ENCODE measurements around the gene B3GALT2. TPM values are rescaled to one million over a fixed set of nuclear protein-coding genes. Genes with fewer than 3 reads are reported as not detected.
A peak's percentile ranks its signal among the peaks of the same experiment; 100 is the strongest.
"Not testable (repeated sequence)": the region's sequence is repeated elsewhere in the genome, so short reads cannot be mapped to it uniquely, and the experiment has no call there.

B3GALT2 gene, protein sequence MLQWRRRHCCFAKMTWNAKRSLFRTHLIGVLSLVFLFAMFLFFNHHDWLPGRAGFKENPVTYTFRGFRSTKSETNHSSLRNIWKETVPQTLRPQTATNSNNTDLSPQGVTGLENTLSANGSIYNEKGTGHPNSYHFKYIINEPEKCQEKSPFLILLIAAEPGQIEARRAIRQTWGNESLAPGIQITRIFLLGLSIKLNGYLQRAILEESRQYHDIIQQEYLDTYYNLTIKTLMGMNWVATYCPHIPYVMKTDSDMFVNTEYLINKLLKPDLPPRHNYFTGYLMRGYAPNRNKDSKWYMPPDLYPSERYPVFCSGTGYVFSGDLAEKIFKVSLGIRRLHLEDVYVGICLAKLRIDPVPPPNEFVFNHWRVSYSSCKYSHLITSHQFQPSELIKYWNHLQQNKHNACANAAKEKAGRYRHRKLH
- total RNA-seq (2014; rRNA removed), result 2.5 and 5.7 TPM in 2 replicates
- polyA plus RNA-seq (2012), result 14.9 TPM

DNA sequence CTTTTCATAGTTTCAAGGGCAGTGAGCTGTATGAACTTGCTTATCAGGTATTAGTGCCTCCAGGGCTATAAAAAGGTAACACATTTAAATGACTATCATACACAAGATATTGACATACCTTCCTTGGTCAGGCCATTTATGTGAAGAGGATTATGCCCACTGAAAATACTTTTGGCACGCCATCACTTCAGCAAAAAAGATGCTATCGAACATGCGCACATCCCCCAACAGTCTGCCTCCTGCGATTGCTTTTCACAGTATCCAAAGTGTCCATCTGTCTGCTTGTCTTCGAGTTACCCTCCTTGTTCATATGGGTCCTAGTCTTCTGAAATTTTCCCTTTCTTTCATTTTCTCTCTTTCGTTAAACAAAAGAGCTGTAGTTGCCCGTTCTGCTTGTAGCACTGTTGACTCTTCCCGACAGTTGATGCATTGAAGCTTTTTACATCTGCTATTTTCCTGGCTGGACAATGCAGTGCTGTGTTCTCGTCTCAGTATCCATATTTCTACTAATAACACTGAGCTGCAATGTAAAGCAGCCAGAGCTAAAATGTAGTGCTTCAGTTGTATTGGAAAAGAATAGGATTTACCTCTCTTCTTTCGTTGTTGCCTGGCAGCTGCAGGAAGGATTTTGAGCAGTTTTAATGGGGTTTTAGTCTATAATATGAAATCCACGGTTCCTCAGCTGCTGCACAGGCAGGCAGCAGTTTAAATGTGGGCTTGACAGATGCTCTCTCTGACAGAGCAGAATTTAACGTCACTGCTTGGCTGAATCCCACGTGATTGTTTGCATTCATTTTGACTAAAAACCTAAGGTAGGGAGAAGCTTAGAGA lies at the start of gene B3GALT2:
TSS of gene B3GALT2 (minus strand) at position 713 of the 831 bp plus-strand sequence. CDS start 5,051 bp downstream, outside the sequence.
- DNase-seq (ENCODE audit: low read depth), result peak; percentile 76

DNA sequence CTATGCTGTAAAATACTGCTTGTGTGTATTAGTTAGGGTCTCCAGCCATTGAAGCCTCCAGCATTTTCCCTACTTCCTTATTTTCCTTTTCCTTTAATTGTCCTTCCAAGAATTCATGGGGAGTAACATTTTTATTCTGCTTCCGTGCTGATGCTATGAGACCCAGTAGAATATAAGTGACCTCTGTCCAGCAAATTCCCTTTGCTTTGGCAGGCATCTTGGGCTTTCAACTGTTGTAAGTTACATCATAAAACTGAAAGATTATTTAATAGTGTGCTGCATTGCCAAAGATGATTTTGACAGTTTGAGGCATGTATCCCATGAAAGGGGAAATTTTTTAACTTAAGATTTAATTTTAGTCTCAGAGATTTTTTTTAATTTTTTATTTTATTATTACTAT lies 48.1 kb upstream of the B3GALT2 start:
- DNase-seq (ENCODE audit: low read depth), result no peak

DNA sequence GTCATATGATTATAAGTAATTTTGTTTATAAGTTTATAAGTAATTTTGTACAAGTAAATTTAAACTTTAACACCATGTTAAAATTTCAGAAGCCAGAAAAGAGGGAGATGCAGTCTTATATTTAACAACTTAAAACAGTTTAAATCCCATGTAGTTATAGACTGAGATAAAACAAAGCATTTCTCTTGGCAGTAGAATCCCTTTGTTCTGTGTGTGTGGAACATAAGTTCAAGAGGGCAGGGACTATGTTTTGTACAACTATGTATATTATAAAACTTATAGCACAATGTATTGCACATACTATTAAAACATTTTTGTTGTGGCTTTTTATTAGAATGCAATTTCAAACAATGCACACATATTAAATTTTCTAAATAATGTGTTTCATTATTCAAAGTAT lies 44.7 kb upstream of the B3GALT2 start:
- not testable (repeated sequence) for DNase-seq (ENCODE audit: low read depth)

DNA sequence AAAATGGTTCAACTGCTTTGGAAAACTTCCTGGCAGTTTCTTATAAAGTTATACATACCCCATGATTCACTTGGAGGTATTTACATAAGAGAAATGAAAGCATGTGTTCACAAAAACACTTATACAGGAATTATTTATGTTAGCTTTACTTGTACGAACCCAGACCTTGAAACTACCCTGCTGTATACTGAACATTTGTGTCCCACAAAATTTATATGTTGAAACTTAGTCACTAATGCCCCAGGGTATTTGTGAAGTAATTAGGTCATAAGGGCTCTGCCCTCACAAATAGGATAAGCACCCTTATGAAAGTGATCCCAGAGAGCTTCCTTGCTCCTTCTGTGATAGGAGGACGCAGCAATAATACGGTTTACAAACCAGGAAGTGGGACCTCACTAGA lies 42.7 kb upstream of the B3GALT2 start:
- no peak for DNase-seq (ENCODE audit: low read depth)

DNA sequence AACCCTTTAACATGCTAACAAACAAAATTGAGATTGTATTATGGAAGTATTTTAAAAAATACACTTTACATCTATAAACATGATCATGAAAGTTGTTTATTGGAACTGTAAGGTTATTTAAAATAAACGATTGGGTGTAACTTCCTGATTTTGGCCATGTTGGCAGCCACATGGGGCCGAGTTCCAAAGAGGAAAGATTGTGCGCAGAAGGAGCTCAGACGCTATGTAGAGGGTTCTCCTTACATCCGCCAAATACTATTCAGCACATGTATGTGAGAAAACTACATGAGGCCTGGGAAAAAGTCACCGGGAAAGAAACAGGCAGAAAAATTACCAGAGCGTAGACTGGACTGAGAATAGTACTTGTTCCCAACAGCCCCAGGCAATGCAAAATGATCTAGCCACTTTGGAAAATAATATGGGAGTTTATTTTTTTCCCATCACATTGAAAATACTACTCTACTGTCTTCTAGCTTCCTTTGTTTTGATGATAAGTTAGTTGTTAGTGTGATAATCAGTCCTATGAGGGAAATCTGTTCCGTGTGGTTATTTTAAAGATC lies 35.7 kb upstream of the B3GALT2 start:
- DNase-seq (ENCODE audit: low read depth), result no peak

DNA sequence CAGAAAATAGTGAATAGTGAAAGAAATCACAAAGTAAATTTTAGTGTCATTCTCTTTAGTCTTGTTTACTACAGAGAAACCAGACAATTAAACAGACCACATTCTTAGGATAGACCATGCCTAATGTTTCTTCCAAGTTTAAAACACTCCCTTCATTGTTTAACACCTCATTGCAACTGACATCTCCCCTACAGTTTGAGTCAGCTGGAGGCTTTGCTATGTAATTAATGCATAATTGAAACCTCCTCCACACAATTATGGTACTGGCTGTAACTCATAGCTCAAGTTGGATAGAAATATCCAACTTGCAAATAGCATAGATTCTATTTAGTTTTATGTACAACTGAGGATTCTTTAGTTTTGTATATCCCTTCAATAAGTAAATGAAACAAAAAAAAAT lies 35.2 kb upstream of the B3GALT2 start:
- DNase-seq (ENCODE audit: low read depth), result no peak

DNA sequence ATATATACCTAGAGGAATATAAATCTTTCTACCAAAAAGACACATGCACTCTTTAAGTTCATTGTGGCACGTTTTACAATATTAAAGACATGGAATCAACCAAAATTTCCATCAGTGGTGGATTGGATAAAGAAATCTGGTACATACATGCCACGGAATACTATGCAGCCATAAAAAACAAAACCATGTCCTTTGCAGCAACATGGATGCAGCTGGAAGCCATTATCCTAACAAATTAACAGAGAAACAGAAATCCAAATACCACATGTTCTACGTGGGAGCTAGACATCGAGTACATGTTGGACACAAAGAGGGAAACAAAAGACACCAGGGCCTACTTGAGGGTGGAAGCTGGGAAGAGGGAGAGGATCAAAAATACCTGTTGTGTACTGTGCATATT lies 33.0 kb upstream of the B3GALT2 start:
- DNase-seq (ENCODE audit: low read depth), result no peak

DNA sequence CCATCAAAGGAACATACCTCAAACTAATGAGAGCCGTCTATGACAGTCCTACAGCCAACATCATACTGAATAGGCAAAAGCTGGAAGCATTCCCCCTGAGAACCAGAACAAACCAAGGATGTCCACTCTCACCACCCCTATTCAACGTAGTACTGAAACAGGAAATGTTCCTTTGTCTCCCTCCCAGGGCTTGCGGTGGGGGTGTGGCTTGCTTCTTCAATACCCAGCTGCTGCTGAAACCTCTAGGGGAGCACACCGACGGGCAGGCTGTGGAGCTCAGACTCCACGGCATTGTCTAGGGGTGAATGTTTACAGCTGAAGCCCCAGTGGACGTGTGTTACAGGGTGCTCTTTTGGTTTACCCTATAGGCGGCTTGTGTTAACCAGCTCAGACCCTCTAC lies 30.5 kb upstream of the B3GALT2 start:
- no peak for DNase-seq (ENCODE audit: low read depth)

DNA sequence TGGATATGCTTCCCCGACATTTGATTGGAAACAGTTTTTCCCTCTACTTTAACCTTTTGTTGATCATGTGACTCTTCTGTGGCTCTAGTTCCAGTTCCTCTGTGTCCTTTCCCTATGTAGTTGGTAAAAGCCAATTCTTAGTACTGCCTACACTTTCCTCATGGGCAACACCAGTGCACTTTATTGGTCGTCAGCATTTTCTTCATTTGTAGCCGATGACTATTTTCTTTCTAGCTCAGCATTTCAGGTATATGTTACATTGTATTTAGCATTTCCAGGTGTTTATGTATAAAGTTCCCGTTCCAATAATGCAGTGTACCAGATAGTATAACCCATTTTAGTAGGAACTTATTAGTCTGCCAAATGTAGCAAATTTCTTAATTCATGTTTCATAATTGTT lies 27.6 kb upstream of the B3GALT2 start:
- DNase-seq (ENCODE audit: low read depth), result no peak

DNA sequence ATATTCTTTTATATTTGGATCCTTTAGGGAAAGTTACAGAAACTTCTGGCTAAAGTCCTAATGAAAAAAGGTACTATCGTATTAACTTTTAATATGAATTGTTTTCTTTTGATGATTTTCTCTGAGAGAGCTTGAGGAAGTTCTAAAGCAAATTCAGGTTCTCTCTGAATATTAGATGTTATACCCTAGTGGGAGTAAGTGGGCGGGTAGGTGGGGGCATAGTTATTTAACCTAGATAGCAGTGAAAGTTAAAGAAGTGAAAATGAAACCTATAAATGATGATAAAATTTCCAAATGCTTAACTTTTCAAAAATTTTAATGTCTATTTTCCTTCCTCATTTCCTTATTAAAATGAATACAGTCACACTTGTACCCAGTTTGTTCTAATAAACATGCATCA lies 26.2 kb upstream of the B3GALT2 start:
- DNase-seq (ENCODE audit: low read depth), result no peak

DNA sequence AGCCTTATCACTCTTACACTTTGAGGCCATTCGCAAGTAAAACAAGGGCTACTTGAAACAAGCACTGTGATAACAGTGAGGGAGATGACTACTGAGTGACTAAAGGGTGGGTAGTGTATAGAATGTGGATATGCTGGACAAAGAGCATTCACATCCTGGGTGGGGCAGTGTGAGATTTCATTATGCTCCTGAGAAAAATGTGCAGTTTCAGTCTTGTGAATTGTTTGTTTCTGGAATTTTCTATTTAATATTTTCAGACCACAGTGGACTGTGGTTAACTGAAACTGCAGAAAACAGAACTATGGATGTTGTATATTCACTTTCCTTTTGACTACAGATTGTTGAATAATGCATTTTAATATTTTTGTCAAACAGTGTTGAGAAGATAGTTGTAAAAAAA lies 25.1 kb upstream of the B3GALT2 start:
- peak; percentile 92 for DNase-seq (ENCODE audit: low read depth)

DNA sequence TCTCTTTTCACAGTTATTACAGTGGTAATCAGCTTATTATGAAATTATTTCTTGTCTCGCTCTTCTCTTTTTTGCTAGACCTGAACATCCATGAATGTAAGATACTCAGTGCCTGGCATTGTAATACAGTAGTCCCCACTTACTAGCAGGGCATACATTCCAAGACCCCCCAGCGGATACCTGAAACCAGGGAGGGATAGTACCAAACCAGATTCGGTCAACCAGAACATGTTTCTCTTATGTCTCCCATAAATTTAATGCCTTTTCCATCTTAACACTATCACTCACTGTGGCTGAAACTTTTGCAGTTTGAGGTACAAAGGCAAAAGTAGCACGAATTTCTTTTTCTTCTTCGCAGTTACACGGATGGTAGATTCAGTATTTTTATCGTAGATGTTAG lies 24.6 kb upstream of the B3GALT2 start:
- no peak for DNase-seq (ENCODE audit: low read depth)

DNA sequence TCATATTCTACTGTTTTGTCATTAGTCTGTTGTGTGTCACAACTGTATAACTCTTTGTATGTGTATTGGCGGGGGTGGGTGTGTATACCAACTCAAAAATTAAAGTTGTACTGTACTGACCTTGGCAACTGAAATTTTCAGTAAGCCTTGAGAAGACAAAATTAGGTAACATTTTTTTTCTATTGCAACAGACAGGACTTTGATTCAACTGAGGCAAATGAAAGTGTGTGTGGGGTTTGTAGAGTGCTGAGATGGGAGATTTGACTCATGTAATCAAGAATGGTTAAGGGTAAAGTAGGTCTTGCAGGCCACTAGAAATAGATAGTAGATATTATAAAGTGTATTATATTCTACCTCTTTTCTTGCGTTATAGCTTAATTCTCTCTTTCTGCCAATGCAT lies 14.6 kb upstream of the B3GALT2 start:
- DNase-seq (ENCODE audit: low read depth), result no peak

DNA sequence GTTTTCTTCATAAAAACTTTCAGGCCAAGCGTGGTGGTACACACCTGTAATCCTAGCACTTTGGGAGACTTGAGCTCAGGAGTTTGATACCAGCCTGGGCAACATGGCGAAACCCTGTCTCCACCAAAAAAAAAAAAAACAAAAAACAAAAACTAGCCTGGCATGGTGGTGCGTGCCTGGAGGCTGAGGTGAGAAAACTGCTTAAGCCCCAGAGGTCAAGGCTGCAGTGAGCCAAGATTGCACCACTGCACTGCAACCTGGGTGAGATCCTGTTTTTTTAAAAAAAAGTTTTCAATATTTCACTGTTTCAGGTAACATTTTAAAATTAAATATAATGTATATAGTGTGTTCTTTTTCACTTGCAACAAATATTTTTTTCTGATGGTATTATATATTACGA lies 13.5 kb upstream of the B3GALT2 start:
- no peak for DNase-seq (ENCODE audit: low read depth)

DNA sequence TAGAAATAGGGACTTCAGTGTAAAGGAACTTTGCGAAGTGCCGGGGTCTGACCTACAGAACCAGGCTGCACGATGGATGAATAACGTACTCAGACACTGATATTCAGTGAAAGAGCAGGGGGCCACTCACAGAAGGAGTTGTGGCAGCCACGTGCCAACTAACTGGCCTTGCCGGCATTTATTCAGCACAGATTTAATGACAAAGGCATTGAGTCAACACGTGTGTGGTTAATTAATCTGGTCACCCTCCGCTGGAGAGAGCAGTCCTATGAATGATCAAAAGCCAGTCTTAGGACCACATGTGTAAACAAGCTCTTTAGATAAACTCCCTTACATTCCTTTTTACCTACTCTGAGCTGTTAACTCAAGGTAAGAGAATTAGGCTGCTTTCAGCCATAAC lies 6.2 kb upstream of the B3GALT2 start:
- DNase-seq (ENCODE audit: low read depth), result no peak

DNA sequence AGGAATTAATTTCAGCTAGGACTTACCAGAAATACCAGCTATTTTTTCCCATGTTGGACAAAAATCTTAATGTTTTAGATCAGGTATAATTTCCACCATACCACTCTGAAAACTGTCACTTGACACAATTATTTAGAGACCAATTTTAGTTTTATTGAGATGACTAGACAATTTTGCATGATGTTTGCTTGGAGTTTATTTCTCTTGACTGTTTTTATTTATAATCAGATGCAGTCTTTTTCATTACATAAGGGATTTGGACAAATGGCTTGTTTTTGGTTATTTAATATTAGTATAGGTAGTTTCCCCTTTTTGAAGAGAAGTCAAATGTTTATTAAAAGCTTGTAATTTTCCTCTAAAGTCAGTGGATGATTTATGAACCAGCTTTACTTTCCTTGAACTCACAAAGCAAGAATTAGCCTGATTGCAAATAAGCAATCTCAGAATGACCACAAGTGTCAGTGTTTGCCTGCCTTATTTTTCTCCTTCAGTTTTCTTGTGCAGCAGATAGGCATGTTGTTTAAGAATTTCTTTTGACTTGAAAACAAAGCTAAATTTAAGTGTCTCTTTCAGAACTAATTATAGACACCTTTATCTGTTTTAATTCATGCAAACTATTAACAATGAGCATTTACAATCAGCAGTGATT lies 3.8 kb upstream of the B3GALT2 start:
- DNase-seq (ENCODE audit: low read depth), result peak; percentile 45

DNA sequence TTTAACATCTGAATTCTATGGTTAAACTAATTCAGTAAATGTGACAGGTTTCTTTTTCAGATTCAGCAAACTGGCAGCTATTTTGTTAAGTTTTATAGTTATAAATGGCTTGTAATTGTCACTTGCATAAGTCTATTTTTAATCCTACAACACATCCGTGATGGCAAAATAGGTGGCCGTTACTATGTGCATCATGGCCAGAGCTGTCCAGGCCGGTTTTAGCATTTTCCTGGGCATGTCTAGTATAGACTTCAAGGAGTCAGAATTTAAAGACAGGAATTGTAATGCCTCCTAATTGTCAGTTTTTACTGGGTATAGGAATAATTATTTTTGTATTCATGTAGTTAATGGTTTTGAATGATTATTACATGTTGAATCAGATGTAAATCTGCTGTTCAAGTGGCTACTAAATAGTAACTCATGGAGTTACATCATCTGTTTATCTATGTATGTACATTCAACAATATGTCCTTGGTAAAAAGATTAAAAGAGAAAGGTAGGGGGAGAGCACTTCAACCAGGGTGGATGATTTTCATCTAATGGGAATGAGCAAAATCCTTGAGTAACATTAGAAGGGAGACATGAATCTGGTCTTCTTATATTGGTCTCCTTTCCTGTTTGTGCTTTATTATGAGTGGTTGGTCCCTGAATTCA lies 3.2 kb upstream of the B3GALT2 start:
- no peak for DNase-seq (ENCODE audit: low read depth)

DNA sequence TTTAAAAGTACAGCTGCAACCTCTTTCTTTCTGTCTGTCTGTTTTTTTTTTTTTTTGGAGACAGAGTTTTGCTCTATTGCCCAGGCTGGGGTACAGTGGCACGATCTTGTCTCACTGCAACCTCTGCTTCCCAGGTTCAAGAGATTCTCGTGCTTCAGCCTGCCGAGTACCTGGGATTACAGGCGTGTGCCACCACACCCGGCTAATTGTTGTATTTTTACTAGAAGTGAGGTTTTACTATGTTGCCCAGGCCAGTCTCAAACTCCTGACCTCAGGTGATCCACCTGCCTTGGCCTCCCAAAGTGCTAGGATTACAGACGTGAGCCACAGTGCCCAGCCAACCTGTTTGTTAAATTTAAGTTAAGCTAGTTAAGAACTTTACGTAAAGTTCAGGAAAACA lies 2.5 kb upstream of the B3GALT2 start:
- DNase-seq (ENCODE audit: low read depth), result not testable (repeated sequence)

DNA sequence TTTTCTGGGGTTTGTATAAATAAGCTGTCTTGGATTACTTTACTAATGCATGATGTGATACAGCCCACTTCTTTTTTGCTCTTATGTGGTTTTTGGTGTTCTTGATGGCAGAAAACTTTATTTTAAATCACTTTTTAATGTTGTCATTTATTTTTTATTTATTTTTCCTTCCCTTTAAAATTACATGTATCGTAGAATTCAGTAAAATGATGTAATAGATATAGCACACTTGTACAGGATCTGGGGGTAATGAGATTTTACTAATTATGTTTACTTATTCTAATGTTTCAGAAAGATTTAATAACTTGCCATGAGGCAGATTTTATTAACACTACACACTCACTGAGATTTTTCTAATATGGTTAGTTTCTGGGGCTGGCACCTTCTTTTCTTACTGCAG lies 701 bp upstream of the B3GALT2 start:
- no peak for DNase-seq (ENCODE audit: low read depth)

DNA sequence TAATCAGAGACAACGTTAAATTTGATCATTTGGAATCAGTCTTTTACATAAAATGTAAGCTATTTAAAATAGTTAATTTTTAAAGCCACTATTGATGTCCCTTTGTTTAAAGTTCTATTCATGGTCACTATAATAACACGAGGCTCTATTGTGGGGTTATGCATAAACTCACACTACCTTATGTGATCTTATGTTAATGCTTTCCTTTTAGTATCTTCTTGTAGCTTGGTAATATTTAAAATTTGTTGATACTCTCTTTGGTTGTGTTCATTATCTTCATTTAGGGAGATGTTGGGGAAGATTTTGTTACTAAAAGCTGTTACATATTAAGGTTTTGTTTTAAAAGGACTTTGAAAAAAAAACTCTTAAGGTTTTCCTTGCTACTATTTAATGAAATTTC lies 1.2 kb downstream of the B3GALT2 start:
- DNase-seq (ENCODE audit: low read depth), result no peak

DNA sequence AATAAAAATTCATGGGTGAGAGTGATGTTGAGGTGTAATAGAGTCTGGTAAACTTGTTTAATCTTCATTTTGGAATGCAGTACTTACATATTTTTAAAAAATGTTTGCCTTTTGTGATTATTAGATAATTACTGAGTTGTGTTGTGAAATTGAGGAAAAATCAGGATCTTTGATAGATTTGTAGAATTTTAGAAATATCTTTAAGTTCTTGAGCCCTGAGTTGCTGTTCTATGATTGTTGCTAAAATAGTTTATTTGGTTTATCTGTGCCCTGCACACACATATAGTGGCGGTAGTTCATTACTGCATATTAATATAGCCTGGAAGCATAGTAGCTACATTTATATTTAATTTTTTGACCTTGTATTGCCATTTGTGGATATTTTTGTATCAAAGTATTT lies 1.6 kb downstream of the B3GALT2 start:
- no peak for DNase-seq (ENCODE audit: low read depth)

Measured in LHCN-M2 (cell line).